Stimulated activated CD4-positive, alpha-beta T cell treated with anti-CD3 and anti-CD28 coated beads, Interleukin-2, amount 100 ng/mL, for 24 hours (primary cell): ENCODE measurements around the gene IGFLR1.
A peak's percentile ranks its signal among the peaks of the same experiment; 100 is the strongest.

Experiments used
- DNase-seq, 2 donors: peaks; one replicate each; pipeline ENCODE4 v3.0.0-alpha.2; 2020

Gene IGFLR1

DNA sequence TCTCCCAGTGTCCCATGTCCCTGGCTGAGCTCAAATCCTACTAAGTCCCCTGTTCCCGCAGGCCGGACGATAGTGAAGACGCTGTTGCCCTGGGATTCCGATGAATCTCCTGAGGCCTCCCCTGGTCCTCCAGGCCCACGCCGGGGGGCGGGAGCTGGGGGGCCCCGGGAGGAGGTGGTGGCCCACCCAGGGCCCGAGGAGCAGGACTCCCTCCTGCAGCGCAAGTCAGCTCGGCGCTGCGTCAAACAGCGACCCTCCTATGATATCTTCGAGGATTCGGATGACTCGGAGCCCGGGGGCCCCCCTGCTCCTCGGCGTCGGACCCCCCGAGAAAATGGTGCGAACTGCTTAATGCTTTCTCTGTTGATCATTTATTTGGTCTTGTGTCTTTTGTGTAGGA, 18.6 kb downstream of the IGFLR1 start:
- DNase-seq, result no peak

GRCh38 chr19:35722897-35723296, 19.4 kb downstream of the IGFLR1 start:
- DNase-seq, result no peak

DNA sequence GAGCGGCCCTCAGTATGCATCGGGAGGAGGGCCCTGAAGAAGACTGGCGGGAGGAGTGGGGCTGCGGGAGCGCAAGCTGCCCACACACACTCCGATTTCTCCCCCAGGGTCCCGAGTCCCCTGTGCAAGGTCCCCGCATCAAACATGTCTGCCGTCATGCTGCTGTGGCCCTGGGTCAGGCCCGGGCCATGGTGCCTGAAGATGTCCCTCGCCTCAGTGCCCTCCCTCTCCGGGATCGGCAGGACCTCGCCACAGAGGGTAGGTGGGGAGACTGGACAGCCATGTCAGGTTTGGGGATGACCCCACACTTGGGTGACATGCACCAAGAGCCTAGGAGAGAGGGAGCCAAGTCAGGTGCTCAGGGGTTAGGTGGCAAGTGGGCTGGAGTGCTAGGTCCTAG, 19.8 kb downstream of the IGFLR1 start:
- no peak for DNase-seq

DNA sequence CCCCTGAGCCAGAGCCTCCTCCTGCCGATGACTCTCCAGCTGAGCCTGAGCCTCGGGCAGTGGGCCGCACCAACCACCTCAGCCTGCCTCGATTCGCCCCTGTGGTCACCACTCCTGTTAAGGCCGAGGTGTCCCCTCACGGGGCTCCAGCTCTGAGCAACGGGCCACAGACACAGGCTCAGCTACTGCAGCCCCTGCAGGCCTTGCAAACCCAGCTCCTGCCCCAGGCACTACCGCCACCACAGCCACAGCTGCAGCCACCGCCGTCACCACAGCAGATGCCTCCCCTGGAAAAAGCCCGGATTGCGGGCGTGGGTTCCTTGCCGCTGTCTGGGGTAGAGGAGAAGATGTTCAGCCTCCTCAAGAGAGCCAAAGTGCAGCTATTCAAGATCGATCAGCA, 20.9 kb downstream of the IGFLR1 start:
- DNase-seq, result no peak

- DNase-seq, result no peak
Measured at GRCh38 chr19:35720648-35721047, 21.6 kb downstream of the IGFLR1 start.

DNA sequence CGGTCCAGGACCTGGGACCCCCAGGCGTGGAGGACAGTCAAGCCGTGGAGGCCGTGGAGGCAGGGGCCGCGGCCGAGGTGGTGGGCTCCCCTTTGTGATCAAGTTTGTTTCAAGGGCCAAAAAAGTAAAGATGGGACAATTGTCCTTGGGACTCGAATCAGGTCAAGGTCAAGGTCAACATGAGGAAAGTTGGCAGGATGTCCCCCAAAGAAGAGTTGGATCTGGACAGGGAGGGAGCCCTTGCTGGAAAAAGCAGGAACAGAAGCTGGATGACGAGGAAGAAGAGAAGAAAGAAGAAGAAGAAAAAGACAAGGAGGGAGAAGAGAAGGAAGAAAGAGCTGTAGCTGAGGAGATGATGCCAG, 22.1 kb downstream of the IGFLR1 start:
- no peak for DNase-seq

DNA sequence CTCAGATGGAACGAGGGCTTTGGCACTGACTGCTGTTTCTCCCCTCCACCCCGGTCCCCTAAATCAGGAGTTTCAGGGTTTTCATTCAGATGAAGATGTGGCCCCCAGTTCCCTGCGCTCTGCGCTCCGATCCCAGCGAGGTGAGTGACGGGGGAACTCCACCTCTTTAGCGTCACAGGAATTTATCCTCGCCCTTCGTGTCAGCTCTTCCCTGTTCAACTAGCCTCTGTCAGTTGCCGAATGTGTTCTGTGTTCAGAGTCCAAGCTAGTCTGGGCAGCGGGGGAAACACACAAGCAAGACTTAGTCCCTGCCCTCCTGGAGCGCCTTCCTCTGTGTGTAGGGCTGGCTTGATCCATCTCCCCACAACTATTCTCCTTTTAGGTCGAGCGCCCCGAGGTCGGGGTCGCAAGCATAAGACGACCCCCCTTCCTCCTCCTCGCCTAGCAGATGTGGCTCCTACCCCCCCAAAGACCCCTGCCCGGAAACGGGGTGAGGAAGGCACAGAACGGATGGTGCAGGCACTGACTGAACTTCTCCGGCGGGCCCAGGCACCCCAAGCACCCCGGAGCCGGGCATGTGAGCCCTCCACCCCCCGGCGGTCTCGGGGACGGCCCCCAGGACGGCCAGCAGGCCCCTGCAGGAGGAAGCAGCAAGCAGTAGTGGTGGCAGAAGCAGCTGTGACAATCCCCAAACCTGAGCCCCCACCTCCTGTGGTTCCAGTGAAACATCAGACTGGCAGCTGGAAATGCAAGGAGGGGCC, 22.7 kb downstream of the IGFLR1 start:
- no peak for DNase-seq

DNA sequence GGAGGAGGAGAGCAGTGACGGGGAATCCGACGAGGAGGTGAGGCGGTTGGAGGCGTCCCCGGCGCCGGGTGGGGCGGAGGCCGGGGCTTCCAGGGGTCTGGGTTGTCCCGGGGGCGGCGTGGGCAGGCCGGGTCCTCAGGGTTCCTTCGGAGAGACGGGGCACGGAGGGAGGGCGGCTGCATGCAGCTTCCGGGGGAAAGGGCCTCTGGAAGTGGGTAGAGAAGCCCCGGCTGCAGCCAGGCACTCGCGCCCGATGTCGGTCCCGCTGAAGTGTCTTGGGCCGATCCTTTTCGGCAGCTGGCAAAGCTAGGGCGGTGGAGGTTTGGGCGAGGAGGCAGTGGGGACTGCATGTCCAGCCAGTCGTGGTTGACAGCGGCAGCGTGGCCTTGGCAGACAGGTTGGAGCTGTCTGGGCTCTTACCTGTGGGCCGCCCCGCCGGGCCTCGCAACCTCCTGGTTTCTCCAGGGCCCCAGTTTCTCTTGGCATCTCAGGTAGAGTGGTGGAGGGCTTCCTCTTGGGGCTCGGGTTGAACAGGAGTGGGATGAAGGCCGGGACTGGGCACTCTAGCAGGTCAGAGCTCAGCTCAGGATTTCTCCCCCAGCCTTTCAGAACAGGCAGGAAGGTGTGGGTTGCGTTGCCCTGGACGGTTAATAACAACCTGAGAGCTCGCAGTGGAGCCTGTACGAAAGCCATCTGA, 23.8 kb downstream of the IGFLR1 start:
- peak; percentile 66 to 73 for DNase-seq

GRCh38 chr19:35717665-35718344, 24.4 kb downstream of the IGFLR1 start, which contains the start of gene KMT2B:
TSS of gene KMT2B (plus strand) at chr19:35718003. CDS start at chr19:35718019, 16 bp downstream.
- no peak for DNase-seq

- DNase-seq, result peak; percentile 95 to 97
Measured at GRCh38 chr19:35716801-35717664, 25.2 kb downstream of the IGFLR1 start.

DNA sequence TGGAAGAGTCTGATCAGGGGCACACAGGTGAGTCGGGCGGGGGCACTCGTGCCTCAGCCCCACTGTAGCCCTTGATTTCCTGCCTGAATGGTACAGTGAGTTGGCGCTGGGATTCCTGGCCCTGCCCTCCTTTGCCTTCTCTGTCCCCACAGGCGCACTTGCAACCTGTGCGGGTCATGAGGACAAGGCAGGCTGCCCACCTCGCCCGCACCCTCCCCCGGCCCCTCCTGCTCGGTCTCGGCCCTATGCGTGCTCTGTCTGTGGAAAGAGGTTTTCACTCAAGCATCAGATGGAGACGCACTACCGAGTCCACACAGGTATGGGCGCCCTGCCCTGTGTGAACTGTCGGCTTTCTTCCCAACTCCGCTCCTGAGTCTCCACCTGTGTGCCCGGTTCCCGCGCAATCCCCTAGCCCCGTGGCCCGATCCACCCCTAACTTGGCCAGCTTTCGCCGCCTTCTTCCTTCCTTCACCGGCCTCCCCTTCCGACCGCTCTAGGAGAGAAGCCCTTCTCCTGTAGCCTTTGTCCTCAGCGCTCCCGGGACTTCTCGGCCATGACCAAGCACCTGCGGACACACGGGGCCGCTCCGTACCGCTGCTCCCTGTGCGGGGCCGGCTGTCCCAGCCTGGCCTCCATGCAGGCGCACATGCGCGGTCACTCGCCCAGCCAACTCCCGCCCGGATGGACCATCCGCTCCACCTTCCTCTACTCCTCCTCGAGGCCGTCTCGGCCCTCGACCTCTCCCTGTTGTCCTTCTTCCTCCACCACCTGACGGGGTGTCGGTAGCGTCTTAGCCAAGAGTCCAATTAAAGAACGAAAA, 26.1 kb downstream of the IGFLR1 start:
- peak in 1 of 2 donors; percentile 41 for DNase-seq

- DNase-seq, result peak in 1 of 2 donors; percentile 27
Measured at GRCh38 chr19:35715355-35715809, 26.9 kb downstream of the IGFLR1 start.

- peak in 1 of 2 donors; percentile 52 for DNase-seq
Measured at GRCh38 chr19:35714601-35715354, 27.5 kb downstream of the IGFLR1 start.

DNA sequence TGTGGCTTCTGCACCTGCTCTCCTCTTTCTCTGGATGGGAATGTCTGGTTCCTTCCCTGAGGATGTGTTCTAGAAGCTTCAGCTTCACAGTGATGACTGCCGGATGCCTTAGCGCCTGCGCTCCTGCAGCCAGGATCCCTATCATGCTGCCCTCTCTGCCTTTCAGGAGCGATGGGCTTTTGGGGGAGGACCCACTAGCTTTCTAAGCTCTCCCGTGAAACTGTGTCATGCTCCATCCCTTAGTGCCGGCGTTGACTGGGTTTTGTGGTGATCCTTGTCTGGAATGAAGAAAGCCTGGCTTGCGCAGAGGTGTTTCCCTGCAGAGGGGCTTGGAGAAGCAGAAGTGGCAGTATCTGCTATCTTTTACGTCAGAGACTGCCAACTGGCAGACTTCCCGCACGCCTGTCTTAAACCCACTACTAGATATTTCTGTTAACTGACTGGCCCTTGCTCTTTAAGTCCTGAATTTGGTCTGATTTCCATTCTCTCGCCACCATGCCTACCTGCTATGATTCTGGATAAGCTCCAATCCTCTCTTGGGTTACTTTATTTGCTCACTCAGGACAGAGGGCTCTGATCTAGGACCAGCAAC, 28.3 kb downstream of the IGFLR1 start:
- DNase-seq, result no peak

GRCh38 chr19:35713506-35713850, 28.8 kb downstream of the IGFLR1 start:
- no peak for DNase-seq

GRCh38 chr19:35712567-35713505, 29.4 kb downstream of the IGFLR1 start:
- peak; percentile 71 to 87 for DNase-seq

GRCh38 chr19:35710784-35711723, 31.2 kb downstream of the IGFLR1 start:
- peak; percentile 65 to 73 for DNase-seq

DNA sequence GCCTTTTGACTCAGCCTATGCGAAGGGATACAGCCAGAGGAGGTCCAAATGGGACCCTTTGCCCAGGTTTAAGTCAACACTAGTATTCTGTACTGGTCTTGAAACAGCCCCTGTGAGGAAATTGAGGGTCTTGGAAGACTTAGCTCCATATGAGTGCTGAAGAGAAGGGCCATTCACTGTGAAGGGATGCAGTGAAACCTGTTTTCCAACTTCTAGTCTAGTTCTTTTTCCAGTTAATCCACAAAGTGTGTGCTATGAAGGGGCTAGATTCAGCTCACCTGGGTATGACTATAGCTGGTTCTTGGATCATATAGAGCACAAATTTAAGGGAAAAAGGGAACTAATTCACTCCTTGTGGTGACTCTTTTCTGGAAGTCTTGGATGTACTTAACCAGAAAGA, 33.9 kb downstream of the IGFLR1 start:
- no peak for DNase-seq
